GM21367 (cell line): ENCODE data around the gene COL5A1.
"Not testable (repeated sequence)": the region's sequence is repeated elsewhere in the genome, so short reads cannot be mapped to it uniquely, and the experiment has no call there.

Experiments
- ATAC-seq: cut with Tn5 transposase; IDR thresholded peaks from one replicate; pipeline ENCODE4 v1.9.1; 2021; ENCODE audit not compliant: unreplicated experiment

COL5A1 gene

DNA sequence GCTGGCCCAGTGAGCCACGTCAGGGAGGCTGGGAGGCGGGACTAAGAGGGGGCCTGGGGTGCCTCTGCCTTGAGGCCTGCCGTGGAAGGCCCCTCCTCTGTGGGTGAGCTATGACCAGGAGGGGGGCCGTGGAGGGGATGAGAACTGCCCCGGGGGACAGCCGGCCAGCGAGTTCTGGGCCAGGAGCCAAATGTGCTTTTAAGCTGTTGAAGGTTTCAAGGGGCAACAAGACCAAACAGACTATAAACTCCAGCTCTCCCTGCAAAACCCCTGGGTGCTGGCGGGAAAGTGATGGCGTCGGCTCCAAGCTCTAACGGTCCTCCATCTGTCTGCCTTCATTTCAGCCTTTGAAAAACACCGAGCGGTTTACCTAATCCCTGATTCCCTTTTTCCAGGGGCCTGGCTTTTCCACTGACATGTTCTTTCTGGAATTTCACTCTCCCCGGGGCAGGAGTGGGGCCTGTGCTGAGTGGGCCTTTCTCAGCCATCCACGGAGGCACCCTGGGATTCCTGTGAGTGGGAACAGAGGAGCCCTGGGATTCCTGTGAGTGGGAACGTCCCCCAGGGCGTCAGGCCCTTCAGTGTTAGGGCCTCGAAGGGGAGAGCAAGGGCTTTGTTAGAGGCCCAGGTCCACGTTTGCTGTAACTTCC is 65.6 kb downstream of the COL5A1 start:
- ATAC-seq = no peak

- ATAC-seq = no peak
Measured at GRCh38 chr9:134707731-134708671, 66.4 kb downstream of the COL5A1 start.

GRCh38 chr9:134708672-134709038 is 67.1 kb downstream of the COL5A1 start:
- ATAC-seq = no peak

- ATAC-seq = no peak
Measured at GRCh38 chr9:134709512-134710270, 68.1 kb downstream of the COL5A1 start.

DNA sequence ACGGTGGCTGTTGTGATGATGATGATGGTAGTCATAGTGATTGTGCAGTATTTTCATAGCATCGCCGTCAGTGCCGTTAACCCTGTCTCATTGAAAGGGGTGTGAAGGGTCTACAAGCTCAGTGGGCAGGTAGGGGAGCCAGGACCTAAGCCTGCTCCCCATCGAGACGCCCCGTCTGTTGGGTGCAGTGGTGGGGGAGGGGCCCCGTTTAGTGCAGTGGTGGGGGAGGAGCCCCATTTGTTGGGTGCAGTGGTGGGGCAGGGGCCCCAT is 68.6 kb downstream of the COL5A1 start:
- no peak for ATAC-seq

GRCh38 chr9:134710901-134711300 is 69.3 kb downstream of the COL5A1 start:
- no peak for ATAC-seq

- no peak for ATAC-seq
Measured at GRCh38 chr9:134712243-134712642, 70.6 kb downstream of the COL5A1 start.

DNA sequence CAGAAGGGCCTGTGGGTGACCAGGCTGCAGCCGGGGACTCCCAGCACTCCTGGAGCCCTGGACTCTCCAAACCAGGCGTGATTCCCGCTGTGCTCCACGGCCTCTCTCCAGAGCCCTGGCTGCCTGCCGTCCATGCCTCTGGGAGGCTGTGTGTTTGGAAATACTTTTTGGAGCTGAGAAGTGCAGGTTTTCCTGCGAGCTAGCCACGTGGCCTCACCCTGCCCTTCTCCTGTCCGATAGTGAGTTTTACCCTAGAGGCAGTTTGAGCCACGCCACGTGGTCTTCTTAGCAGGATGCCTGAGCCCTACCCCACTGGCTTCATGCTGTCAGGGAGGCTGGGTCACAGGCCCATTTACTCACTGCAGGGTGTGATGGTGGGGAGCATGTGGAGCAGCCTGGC is 71.3 kb downstream of the COL5A1 start:
- ATAC-seq = no peak

DNA sequence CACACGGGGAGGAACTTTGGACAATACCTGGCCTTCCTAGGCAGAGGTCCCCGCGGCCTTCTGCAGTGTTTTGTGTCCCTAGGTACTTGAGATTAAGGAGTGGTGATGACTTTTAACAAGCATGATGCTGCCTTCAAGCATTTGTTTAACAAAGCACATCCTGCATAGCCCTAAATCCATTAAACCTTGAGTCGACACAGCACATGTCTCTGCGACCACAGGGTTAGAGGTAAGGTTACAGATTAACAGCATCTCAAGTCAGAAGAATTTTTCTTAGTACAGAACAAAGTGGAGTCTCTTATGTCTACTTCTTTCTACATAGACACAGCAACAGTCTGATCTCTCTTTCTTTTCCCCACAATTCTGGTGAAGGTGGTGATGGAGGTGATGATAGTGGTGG is 73.9 kb downstream of the COL5A1 start:
- ATAC-seq = not testable (repeated sequence)

GRCh38 chr9:134716067-134716466 is 74.5 kb downstream of the COL5A1 start:
- ATAC-seq = no peak

- ATAC-seq = no peak
Measured at GRCh38 chr9:134717056-134717455, 75.5 kb downstream of the COL5A1 start.

GRCh38 chr9:134717924-134718645 is 76.5 kb downstream of the COL5A1 start:
- ATAC-seq = no peak

DNA sequence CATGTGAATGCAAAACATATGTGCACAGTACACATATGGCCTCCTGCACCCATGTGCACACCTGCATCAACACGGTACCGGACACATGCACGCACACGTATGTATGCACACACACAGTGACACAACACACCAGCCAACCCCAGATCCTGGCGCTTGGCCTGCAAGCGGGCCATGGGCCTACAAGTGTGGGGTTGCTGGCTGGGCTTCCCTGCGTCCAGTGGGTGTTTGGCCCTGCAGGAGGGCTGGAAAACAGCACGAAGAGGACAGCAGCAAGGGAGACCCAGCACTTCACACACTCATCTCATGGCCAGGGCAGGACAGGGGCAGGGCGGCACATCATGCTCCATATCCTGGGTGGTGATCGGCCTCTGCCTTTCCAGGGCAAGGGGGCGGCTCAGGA is 77.7 kb downstream of the COL5A1 start:
- no peak for ATAC-seq

DNA sequence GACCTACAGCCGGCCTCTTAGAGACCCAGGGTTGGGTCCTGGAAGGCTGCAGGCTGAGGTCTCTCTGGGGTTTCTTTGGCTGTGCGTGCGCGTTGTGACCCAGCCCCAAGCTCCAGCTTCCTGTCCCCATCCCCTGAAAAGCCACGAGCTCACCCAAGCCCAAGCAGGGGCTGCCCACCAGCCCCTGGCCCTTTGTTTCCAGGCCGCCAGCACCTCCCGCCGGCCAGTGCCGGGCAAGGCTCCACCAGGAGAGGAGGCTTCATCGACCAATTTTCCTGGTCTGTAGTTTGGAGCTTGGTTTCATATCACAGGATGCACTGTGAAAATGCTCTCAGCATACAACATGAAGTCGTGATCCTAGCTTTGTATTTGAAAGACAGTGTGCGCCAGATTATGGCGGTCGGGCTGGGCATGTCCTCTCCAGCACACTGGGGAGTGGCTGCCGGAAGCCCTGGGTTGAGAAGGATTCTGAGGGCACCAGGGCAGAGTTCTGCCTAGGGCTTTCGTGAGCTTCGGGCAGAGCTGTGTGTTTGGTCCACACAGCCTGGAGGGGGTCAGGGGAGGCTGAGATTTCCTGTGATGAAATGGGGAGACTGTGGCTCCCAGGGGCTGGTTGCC is 78.6 kb downstream of the COL5A1 start:
- ATAC-seq = no peak

DNA sequence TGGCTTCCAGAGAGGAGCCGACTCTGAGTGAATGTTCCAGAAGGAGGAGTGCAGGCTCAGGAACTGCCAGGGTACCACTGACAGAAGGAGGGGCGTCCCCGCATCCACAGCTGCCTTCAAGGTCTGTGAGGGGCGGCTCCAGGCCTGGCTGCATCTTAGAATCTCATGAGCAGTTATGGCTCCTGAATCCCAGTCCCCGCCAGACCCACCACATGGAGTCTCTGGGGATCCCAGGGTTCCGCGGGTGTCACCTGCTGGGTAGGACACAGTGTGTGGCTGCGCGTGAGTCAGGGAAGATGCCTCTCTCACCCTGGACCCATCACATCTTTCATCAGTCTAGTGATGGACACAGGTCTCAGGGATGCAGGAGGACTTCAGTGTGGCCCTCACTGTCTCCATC is 79.2 kb downstream of the COL5A1 start:
- no peak for ATAC-seq

DNA sequence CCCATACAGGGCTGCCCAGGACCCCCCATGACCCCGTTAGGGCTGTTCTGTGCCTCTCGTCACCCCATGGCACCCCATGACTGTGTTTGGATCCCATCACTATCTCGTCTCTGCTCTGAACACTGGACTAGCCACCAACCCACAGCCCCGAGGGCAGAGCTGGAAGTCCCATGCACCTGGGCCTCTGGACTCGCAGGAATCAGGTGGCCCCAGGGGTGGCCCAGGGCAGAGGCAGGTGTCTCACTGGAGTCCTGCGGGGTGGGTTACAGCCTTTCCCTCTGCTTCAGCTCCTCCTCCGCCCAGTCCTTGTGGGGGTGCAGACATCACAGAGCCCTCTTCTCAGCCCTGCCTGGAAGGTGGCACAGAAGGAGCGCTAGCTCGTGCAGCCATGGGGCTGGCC is 79.7 kb downstream of the COL5A1 start:
- ATAC-seq = no peak

- ATAC-seq = no peak
Measured at GRCh38 chr9:134722120-134722701, 80.6 kb downstream of the COL5A1 start.

DNA sequence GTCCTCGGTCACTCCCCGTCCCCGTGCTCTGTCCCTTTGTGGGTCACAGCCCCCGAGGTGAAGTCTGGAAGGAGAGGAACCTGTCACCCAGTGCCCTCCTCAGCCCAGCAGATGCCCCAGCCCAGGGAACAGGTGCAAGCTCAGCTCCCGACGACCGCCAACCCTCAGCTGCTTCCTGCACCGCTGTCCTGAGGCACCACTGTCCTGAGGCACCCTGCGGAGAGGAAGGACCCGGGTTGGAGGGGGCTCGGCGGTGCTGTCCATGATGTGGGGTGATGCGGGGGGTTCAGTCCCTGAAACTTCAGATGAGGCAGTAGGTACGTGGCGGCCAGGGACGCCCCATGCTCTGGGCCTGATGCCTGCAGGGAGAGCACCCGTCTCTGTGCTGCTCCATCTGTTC is 81.4 kb downstream of the COL5A1 start:
- no peak for ATAC-seq

DNA sequence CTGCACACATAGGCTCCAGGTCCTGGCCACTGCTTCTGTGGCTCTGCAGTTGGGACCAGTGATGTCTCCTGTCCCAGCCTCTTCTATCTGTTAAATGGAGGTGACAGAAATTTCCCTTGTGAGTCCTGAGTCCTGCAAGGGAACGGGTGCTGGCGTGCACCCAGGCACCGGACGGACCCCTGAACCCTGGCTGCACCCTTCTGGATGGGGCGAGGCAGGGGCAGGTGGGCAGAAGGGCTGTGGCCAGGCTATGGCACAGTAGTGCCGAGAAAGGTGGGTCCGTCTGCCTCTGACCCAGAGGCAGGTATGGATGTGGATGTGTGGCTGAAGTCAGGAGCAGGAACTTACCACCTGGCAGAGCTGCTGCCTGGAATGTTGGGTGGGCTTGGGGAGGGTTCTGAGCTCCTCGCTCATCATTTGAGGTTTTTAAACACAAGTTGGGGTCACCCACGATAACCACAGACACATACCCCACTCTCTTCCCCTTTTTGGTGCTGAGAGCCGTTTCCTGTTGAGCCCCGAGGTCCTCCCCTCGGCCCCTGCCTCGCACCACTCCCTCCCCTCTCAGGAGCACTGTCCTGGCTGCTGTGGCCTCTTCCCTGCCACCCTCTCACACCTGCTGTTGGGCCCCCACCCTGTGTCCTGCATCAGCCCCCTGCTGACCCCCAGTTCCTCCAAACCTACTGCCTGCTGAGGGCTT is 82.0 kb downstream of the COL5A1 start:
- ATAC-seq = no peak
